NCI-H2227 (cell line): ENCODE results near the gene ANGEL2.
"Not testable (repeated sequence)": the region's sequence is repeated elsewhere in the genome, so short reads cannot be mapped to it uniquely, and the experiment has no call there.

Source experiments
- DNase-seq: peaks from one replicate; lab custom pipeline; 2025; ENCODE audit not compliant: unreplicated experiment; lab: John Stamatoyannopoulos, UW

ANGEL2 gene

GRCh38 chr1:213015099-213016050 is at the start of gene ANGEL2:
TSS of gene ANGEL2 (minus strand) at chr1:213015867. CDS start at chr1:213015671, 196 bp downstream.
- peak; percentile 98 for DNase-seq

- no peak for DNase-seq
These were observed 45.6 kb upstream of the ANGEL2 start for GRCh38 chr1:213061263-213061662.

- peak; percentile 70 for DNase-seq
These were observed 45.2 kb upstream of the ANGEL2 start for GRCh38 chr1:213060836-213061235.

GRCh38 chr1:213057264-213058059 is 41.8 kb upstream of the ANGEL2 start:
- DNase-seq, result no peak

- DNase-seq, result no peak
These were observed 40.1 kb upstream of the ANGEL2 start for GRCh38 chr1:213055767-213056166.

- DNase-seq, result no peak
These were observed 39.3 kb upstream of the ANGEL2 start for GRCh38 chr1:213054733-213055591.

- DNase-seq, result no peak
These were observed 38.5 kb upstream of the ANGEL2 start for GRCh38 chr1:213054142-213054541.

- no peak for DNase-seq
These were observed 37.8 kb upstream of the ANGEL2 start for GRCh38 chr1:213053455-213053854.

GRCh38 chr1:213051881-213052202 is 36.2 kb upstream of the ANGEL2 start:
- DNase-seq, result no peak

GRCh38 chr1:213051127-213051880 is 35.6 kb upstream of the ANGEL2 start, which contains the start of gene RPS6KC1:
TSS of gene RPS6KC1 (plus strand) at chr1:213051241. CDS start at chr1:213051405, 164 bp downstream.
- peak; percentile 93 for DNase-seq

- DNase-seq, result no peak
These were observed 35.1 kb upstream of the ANGEL2 start for GRCh38 chr1:213050745-213051126.

GRCh38 chr1:213049232-213049631 is 33.6 kb upstream of the ANGEL2 start:
- DNase-seq, result no peak

GRCh38 chr1:213045321-213046226 is 29.9 kb upstream of the ANGEL2 start:
- DNase-seq, result peak; percentile 39

GRCh38 chr1:213041443-213041842 is 25.8 kb upstream of the ANGEL2 start:
- no peak for DNase-seq

- DNase-seq, result no peak
These were observed 19.9 kb upstream of the ANGEL2 start for GRCh38 chr1:213035573-213035972.

- no peak for DNase-seq
These were observed 19.0 kb upstream of the ANGEL2 start for GRCh38 chr1:213034713-213035112.

- DNase-seq, result no peak
These were observed 17.0 kb upstream of the ANGEL2 start for GRCh38 chr1:213032651-213033050.

- DNase-seq, result not testable (repeated sequence)
These were observed 11.4 kb upstream of the ANGEL2 start for GRCh38 chr1:213027024-213027423.

GRCh38 chr1:213020016-213020415 is 4.3 kb upstream of the ANGEL2 start:
- DNase-seq, result no peak
